GM19023 (cell line): ENCODE measurements around the gene TLR10.
"Not testable (repeated sequence)": the region's sequence is repeated elsewhere in the genome, so short reads cannot be mapped to it uniquely, and the experiment has no call there.

ENCODE experiments used
- ATAC-seq: cut with Tn5 transposase; IDR thresholded peaks from one replicate; pipeline ENCODE4 v1.9.1; 2021; ENCODE audit warnings: mild to moderate bottlenecking, moderate library complexity; ENCODE audit not compliant: unreplicated experiment

Gene TLR10

DNA sequence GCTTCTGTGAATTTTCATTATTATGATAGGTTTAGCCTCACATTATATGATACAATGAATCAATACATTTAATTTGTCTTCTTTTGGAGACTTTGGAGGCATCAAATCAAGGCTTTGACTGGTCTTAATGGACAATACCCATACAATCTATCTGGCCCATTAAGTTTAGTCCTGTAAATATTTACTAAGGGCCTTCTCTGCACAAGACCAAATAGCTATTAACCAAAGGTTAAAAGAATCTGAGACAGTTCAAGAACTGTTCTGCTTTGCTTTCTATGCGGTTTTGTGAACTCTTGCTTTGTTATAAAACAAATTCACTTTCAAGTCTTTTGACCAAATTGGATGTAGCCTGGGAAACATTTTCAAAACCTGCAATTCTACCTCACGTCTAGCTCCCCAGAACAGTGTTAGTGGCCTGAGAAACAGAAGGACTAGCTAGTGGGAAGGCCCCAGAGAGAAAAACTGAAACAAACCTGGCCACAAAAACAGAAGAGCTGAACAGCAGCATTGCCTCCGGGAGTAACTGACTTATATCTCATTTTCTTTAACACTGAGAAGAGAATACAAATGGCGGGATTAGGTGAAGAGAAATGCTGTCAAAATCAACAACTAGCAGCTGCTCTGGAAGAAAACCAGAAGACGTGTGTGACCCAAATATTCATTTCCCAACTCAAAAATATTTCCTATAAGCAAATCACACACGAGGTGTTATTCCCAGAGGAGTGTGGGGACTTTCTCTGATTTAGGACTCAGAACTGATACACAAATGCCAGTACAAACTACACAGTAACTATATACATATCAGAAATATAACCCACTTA is 21.3 kb upstream of the TLR10 start:
- ATAC-seq = peak; percentile 67

DNA sequence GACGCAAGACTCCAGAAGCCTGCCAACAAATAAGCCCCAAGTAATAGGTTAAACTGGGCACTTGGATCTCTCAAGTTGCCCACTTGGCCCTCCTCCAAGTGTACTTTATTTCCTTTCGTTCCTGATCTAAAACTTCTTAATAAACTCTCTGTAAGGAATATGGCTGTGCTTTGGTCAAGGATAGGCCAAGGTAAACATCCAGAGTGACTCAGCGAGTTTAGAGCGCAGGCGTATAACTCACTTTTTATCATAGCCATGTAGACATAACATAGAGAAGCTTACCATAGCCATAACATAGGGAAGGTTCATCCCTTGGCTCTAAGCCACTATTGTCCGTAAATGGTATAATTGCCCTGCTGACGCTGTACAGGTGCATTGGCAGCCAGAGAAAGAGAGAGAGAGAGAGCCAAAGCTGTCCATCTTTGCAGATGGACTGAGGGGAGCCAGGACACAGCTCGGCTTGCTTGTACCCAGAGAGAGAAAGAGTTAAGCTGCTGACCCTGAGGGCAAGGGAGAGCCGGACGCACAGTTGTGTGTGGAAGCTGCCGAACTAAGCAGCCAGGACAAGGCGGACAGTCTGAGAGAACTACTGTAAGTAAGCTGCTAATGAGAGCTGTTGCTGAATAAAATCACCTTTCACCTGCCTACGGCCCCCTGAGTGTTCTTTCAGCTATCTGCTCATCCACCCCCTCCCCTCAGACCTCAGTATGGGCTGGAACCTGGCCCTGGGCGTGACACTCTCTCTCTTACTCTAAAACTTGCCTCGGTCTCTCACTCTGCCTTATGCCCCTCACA is 20.0 kb upstream of the TLR10 start:
- no peak for ATAC-seq

DNA sequence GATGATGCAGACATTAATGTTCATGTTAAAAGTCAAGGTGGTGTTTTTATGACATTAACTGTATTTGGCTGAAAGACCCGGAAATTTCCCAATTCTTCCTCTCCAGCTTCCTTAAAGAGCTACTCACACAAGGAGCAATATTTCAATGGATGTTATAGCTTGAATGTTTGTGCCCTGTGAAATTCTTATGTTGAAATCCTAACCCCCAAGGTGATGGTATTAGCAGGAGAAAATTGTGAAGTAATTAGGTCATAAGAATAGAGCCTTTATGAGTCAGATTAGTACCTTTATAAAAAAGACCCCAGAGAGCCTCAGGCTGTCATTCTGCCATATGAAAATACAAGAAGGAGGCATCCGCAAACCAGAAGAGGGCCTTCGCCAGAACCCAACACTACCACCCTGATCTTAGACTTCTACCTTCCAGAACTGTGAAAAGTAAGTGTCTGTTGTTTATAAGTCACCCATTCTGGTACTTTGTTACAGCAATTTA is 18.2 kb upstream of the TLR10 start:
- ATAC-seq = no peak

DNA sequence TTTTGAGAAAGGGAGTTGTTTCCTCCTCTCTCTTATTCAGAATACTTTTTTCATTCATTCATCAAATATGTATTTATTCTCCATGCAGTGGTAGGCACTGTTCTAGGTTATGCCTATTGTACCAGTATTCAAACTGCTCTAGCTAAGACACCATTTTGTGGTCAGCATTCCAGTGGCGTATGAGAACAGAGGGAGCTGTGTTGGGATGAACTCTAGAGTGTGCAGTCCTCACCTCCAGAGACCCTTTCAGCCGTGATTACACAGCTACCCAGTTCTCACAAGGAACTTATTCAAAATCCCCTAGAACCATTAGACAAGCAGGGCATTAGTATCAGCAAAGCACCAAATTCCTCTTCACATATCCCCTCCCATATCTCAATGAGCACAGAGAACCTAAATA is 17.6 kb upstream of the TLR10 start:
- no peak for ATAC-seq

DNA sequence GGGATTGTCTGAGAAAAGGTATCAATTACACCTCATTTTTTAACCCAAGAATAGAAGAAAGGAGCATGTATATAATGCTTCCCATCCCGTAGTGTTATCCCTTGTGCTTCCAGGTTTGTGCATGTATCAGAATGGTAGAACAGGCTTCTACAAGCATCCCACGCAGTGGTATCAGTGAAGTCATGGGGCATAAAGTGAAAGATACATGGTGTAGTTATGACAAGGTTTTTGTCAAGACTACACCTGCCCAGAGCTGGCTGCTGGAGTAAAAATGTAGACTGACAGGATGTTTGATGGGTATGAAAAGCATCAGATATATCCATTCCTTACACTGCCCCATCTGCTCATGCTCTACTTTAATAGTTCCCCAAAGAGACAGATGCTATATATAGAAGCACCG is 12.3 kb upstream of the TLR10 start:
- no peak for ATAC-seq

DNA sequence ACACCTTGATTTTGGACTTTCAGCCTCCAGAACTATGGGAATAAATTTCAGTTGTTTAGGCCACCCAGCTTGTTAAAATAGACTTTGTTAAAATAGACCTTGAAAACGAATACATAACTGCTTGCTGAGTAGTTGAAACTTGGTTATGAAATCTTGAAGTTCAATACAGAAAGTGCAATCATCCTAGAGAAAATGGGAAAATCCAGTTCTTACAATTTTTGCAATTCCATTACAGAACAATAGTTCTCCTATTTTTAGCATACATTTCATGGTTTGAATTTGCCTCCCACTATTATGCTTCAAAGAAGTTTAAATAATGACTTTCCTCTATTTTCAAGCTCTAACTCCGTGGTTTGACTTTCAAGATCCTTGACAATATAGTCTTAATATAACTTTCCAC is 11.3 kb upstream of the TLR10 start:
- ATAC-seq = no peak

DNA sequence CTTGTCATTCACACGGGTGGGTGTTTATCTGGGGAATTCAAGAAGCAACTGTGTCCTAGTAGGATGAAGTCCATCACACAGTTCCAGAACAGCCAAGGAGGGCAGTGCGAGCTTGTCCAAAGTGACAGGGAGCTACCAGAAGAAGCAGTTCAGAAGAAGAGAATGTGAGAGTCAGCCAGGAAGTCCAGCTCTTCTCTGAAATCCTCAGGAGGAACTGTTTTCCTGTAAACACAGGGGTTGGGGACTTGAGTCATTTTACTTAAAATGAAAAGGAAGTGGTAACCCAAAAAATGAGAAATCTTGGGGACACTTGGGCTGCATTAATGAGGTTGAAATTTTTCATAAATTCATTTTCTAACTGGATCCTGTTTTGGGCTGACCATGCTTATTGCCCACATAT is 8.2 kb upstream of the TLR10 start:
- no peak for ATAC-seq

DNA sequence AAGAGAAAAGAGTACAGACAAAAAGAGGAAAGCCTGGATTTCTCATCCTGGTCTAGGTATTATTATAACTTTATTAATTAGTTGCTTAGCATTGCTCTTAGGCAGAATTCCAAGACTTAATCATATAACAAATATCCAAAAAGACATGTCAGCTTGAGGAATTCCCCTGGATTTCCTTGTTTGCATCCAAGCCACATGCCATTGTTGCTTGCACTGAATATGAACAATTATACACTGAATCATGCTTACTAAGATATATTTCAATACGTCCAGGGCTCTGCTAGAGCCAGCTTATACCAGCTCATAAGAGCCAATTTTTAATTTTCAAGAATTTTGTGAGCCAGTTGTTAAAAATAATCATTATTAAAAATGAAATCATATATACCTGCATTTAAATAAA is 5.5 kb upstream of the TLR10 start:
- ATAC-seq = no peak

DNA sequence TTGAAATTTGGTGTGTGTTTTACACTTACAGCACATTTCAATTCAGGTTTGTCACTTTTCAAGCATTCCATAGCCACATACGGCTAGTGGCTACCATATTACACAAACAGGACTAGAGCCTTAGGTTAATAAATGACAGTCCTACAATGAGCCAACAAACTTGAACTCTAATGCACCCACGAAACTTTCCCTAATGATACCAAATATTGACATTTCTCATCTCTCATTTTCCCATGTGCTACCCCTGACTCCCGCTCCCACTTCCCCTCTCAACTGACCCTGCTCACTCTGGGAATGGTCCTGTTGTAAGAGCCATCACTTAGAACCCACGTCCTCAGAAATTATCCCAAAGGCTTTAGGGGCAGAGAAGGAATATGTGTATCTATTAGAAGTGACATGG is 4.9 kb upstream of the TLR10 start:
- ATAC-seq = no peak

DNA sequence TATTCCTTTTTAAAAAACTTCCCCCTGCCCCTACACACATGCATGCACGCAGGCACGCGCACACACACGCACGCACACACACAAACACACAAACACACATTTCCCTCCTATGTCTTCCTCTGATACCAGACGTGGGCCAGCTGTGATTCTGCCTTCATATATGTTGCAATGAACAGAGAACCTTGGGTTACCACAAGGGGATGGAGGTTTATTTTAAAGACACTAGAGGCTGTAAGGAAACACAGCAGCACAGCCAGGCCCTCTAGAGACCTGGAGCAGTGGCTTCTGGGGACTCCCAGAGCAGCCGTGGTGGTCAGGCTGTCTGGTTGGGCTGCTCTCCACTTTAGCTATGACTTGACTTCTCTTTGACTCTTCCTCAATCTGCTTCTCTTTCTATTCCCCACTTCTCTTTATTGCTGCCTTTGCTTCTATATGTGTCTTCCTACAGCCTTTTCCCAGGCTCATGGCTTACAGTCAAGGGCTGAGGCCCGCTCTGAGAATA is 3.2 kb upstream of the TLR10 start:
- ATAC-seq = peak; percentile 71

DNA sequence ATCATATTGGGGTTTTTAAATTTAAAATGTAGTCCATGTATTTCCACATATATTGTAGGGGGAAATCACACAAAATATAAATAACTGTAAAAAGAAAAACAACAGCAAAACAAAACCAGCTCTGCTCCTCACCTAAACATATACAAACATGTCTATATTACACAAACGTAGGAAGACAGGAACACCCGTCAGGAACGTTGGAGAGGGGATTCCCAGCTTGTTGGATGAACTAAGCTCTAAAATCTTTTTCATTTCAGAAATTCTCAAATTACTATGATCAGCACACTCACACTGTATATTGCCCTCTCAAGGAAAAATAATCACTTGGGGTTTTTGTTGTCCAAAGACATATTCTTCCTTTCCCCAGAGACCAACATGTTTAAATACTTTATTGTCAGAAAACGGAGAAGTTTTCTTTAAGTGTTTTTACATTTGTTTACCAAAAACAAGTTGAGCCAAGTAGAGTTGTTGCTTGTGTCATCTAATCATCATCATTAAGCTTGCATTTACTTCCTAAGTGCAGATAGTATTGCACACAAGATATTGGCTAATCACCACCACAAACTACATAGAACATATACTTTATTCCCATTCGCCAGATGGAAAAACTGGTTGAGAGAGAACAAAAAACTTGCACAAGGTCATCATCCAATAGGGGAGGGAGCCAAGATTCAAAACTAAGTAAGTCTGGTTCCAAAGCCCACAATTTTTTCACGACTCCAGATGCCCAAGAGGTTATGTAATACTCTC is 2.4 kb upstream of the TLR10 start:
- no peak for ATAC-seq

DNA sequence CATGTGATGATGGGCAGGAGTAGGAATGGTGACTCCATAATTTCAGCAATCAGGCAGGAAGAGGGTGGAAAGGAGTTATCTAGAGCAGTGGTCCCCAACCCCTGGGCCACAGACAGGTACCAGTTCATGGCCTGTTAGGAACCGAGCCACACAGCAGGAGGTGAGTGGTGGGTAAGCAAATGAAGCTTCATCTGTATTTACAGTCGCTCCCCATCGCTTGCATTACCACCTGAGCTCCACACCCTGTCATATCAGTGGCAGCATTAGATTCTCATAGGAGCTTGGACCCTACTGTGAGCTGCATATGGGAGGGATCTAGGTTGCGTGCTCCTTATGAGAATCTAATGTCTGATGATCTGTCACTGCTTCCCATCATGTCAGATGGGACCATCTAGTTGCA is 1.4 kb upstream of the TLR10 start:
- ATAC-seq = no peak

DNA sequence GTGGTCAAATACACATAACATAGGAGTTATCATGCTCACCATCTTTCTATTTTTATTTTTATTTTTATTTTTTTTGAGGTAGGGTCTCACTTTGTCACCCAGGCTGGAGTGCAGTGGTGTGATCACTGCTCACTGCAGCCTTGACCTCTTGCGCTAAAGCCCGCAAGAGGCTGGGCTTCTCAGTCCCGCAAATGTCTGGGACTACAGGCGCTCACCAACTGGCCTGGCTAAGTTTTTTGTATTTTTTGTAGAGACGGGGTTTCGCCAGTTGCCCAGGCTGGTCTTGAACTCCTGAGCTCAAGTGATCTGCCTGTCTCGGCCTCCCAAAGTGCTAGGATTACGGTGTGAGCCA is 295 bp upstream of the TLR10 start:
- no peak for ATAC-seq

DNA sequence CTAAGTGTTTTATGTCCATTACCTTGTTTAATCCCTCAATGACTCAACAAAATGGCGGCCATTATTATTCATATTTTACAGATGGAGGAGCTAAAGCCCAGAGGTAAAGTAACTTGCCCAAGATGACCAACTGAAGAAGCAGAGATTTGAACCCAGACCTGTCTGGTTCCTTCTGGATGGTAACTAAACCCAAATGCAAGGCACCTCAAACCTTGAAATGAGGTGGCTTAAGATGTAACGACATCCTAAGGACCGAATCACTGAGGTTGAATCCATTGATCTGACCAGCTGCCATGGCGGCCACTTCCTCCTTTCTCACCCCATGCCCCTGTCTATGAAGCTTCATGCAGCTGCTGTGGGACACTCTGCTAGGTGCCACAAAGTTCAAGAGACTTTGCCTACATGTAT is 932 bp downstream of the TLR10 start:
- no peak for ATAC-seq

DNA sequence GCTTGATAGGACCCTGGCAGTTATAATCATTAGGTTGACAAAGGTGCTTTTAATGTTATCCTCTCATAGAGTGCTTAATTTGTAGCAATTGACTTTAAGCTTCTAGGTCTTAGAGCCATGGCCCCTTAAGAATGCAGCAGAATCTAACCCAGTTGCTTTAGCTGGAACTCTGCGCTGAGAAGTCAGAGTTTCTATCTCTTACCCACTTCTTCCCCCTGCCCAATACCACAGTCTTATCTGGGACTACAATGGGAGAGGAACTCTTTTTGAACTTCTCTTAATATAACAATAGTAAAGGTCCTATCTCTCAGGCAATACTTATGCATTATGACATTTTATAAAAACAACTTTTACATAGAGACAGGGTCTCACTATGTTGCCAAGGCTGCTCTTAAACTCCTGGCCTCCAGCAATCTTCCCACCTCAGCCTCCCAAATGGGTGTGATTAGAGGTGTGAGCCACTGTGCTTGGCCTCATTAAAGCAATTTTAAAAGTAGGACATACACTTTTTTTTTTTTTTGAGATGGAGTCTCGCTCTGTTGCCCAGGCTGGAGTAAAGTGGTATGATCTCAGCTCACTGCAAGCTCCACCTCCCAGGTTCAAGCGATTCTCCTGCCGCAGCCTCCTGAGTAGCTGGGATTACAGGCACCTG is 1.8 kb downstream of the TLR10 start:
- ATAC-seq = no peak

DNA sequence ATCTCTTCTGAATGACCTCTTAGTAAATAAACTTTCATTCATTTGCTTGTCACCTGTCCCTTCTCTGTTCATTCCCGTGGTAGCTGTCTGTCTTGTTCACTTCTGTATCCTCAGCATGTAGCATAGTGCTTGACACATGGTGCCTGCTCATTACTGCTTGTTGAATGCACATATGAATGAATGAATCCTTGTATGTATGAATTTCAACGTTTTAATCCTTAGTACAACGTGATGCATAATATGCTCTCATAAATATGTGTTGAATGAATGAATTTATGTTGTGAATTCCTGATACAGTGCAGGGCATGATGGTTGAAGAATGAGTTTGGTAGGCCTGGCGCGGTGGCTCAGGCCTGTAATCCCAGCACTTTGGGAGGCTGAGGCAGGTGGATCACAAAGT is 3.0 kb downstream of the TLR10 start:
- no peak for ATAC-seq

DNA sequence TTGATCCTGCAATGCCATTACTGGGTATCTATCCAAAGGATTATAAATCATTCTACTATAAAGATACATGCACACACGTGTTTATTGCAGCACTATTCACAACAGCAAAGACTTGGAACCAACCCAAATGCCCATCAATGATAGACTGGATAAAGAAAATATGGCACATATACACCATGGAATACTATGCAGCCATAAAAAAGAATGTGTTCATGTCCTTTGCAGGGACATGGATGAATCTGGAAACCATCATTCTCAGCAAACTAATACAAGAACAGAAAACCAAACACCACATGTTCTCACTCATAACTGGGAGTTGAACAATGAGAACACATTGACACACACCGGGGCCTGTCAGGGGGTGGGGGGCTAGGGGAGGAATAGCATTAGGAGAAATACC is 4.9 kb downstream of the TLR10 start:
- not testable (repeated sequence) for ATAC-seq

DNA sequence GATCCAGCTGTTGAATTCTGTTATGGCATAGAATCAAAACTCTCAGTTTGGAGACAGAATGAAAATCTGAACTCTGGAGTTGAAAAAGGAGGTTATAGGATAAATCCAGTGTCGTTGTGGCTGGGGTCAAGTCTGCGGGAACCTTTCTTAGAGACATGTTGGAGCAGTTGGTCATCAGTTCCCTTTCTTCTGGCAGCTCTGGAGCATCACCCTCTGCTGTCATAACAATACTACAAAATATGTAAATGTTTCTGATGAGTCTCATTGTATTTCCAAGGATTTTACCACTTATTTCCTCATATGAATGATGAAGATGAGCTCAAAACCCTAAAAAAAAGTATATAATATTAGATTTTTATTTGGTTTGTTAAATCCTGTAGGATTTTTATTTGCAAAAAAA is 7.5 kb downstream of the TLR10 start:
- ATAC-seq = no peak

DNA sequence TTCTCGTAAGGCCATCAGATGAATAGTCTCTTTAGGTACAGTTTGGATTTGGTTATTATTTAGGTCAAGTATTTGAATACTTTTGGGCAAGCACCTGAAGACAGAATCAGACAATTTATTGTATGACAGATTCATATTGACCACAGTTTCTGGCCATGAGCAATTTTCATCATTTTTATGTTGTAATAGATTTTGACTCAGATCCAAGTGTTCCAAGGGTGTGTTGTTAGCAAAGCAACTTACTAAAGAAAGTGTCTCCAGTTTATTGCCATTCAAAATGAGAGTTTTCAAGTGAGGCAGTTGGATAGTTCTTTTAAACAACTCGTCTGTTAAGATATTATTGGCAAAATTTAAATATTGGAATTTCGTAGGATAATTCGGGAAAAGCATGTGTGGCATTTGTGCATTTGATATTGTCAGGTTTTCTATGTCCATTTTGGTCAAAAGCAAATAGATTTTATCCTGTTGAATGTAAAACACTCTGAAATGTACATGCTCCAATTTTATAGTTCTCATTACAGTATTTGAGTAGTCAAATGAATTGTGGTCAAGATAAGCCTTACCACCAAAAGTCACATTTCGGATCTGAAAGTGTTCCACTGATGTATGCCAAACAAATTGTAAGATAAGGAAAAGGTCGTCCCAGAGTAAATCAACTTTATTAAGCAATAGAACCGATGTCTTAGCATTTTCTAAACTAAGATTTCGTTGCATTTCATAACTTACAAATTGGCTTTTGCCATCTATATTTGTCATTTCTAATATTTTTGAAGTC is 8.4 kb downstream of the TLR10 start:
- no peak for ATAC-seq

DNA sequence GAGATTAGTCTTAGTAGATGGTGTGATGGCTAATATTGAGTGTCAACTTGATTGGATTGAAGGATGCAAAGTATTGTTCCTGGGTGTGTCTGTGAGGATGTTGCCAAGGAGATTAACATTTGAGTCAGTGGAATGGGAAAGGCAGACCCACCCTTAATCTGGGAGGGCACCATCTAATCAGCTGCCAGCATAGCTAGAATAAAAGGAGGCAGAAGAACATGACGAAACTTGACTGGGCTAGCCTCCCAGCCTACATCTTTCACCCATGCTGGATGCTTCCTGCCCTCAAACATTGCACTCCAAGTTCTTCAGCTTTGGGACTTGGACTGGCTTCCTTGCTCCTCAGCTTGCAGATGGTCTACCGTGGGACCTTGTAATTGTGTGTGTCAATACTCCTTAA is 12.5 kb downstream of the TLR10 start:
- not testable (repeated sequence) for ATAC-seq
